Ascending aorta (tissue), 2 donors: ENCODE measurements around the gene GOSR2. TPM values are rescaled to one million over a fixed set of nuclear protein-coding genes. Genes with fewer than 3 reads are reported as not detected.

ENCODE experiments used
- DNase-seq, 2 donors: peaks; one replicate each; pipeline ENCODE4 v3.0.0-alpha.2; 2019; ENCODE audit warnings: low spot score in 2 of 2
- H3K27ac ChIP-seq, 2 donors: fragments of 200-600 bp; sonication (generic); one replicate each; pipeline ENCODE4 v1.5.1; 2016 to 2017; ENCODE audit warnings: mild to moderate bottlenecking in 1 of 2
- H3K27me3 ChIP-seq: fragments of 200-600 bp; sonication (generic); one replicate; pipeline ENCODE4 v1.5.1; 2017
- H3K36me3 ChIP-seq, 2 donors: fragments of 200-600 bp; sonication (generic); one replicate each; pipeline ENCODE4 v1.5.1; 2016
- H3K4me1 ChIP-seq, 2 donors: fragments of 200-600 bp; sonication (generic); one replicate each; pipeline ENCODE4 v1.5.1; 2016 to 2017; ENCODE audit warnings: mild to moderate bottlenecking in 1 of 2
- H3K4me3 ChIP-seq, 2 donors: fragments of 200-600 bp; sonication (generic); one replicate each; pipeline ENCODE4 v1.5.1; 2016 to 2017; ENCODE audit warnings: mild to moderate bottlenecking in 1 of 2
- H3K9me3 ChIP-seq, 2 donors: fragments of 200-600 bp; sonication (generic); one replicate each; pipeline ENCODE4 v1.5.1; 2016
- intact Hi-C: fragments of 100-400 bp; cut with DNase I; formaldehyde crosslinking; loops from one replicate; pipeline ENCODE4 v1.15.1; 2023
- total RNA-seq: library from RNA; depleted of rRNA; stranded (reverse); fragments of >200 nt; gene quantifications from one replicate; pipeline ENCODE4 v1.1.0, GENCODE V29; 2016
- TF ChIP-seq, protein P1 (sequence below), 3 experiments: fragments of 200-600 bp in 2 of 3; fragments of 450-650 bp in 1 of 3; sonication (generic) in 2 of 3; IDR thresholded peaks; one replicate each; pipeline ENCODE4 v1.5.1; 2016 to 2019; ENCODE audit warnings: antibody characterized with exemption in 3 of 3, mild to moderate bottlenecking in 1 of 3, moderate library complexity in 1 of 3

The GOSR2 gene
- total RNA-seq, 1 donor from 2014 or later: 36.4 TPM

DNA sequence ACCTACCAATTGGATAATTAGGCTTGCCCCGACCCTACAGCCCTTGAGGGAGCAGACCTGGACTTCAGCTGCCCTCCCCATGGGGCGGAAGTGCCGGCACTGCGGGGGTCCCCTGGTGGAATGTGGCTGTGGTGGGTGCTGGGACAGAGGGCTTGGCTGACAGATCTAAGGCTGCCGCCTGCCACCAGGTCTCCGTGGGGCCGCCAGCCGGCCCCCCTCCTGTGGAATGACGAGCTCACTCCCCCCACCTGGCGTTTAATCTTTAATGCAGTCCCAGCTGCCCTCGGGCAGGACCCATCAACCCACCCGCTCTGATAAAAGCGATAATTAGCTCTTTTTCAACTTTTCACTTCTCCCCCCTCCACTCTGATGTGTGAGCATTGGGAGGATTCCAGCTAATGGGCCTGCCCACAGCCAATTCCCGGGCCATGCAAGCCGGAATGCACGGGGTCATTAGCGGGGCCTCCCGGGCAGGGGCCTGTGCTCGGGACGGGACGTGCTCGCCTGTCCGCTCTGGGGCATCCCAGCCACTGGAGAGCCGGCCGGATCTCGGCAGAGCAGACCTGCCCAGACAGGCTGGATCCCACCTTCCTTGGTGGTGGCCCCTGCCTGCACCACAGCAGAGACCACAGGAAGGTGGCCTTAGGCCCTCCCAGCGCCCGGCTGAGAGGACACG lies 28.3 kb upstream of the GOSR2 start:
- intact Hi-C loops: no loop called here
- TF ChIP-seq, protein P1, sequence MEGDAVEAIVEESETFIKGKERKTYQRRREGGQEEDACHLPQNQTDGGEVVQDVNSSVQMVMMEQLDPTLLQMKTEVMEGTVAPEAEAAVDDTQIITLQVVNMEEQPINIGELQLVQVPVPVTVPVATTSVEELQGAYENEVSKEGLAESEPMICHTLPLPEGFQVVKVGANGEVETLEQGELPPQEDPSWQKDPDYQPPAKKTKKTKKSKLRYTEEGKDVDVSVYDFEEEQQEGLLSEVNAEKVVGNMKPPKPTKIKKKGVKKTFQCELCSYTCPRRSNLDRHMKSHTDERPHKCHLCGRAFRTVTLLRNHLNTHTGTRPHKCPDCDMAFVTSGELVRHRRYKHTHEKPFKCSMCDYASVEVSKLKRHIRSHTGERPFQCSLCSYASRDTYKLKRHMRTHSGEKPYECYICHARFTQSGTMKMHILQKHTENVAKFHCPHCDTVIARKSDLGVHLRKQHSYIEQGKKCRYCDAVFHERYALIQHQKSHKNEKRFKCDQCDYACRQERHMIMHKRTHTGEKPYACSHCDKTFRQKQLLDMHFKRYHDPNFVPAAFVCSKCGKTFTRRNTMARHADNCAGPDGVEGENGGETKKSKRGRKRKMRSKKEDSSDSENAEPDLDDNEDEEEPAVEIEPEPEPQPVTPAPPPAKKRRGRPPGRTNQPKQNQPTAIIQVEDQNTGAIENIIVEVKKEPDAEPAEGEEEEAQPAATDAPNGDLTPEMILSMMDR (IDR thresholded peaks at IDR 0.05): no peak
- Histone ChIP-seq H3K27ac (no peak overlapping the region), H3K4me3 (no peak overlapping the region), H3K4me1 (no peaks in the 10 kb centered on the region), H3K27me3 (no peaks in the 10 kb centered on the region), H3K36me3 (no peaks in the 10 kb centered on the region), H3K9me3 (peaks cover 0 to 4% of the 10 kb centered on the region in 2 donors)
- no peak for DNase-seq

DNA sequence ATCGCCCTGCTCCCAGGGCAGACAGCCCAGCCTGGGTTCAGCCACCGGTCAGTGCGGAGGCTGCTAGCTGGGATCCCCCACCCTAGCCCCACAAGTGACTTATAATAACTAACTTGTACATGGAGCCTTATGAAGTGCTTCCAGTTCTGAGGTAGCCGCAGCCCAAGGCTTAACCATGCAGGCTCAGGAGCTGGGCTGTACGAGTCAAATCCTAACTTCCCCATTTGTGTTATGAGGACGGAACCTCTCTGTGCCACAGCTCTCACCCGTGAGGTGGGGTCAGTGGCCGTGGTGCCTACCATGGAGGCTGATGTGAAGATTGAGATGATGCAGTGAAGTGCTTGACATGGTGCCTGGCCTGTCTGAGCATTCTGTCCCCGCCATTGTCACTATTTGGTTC lies 27.8 kb upstream of the GOSR2 start:
- H3K4me1 ChIP-seq: no peaks in the 10 kb centered on the region
- DNase-seq: no peak
- TF ChIP-seq, protein P1 (IDR thresholded peaks at IDR 0.05): no peak
- H3K27ac ChIP-seq: no peak overlapping the region
- no peaks in the 10 kb centered on the region for H3K36me3 ChIP-seq
- H3K27me3 ChIP-seq: no peaks in the 10 kb centered on the region
- H3K9me3 ChIP-seq: peaks cover 0 to 4% of the 10 kb centered on the region in 2 donors
- no peak overlapping the region for H3K4me3 ChIP-seq
- intact Hi-C loops: no loop called here

DNA sequence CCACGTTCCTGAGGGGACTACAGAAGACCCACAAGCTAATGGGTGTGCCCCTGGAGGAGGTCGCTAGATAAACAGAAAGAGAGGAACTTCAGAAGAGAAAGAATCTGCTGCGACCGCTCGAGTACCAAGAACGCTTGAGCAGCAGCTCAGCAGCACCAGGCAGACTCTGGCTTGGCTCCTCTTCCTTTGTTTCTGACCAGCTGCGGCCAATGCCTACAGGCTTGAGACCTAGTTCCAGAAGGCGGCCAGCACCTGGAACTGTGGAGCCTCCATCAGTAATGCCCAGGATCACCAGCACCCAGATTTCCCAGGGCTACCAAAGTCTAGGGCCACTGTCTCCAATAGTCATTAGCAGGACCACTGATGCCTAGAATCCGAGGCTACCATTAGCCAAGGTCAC lies 26.0 kb upstream of the GOSR2 start:
- H3K9me3 ChIP-seq: peaks cover 0 to 4% of the 10 kb centered on the region in 2 donors
- intact Hi-C loops: no loop called here
- no peaks in the 10 kb centered on the region for H3K4me1 ChIP-seq
- H3K27ac ChIP-seq: no peak overlapping the region
- TF ChIP-seq, protein P1 (IDR thresholded peaks at IDR 0.05): no peak
- no peaks in the 10 kb centered on the region for H3K36me3 ChIP-seq
- H3K4me3 ChIP-seq: no peak overlapping the region
- DNase-seq: no peak
- H3K27me3 ChIP-seq: no peaks in the 10 kb centered on the region

DNA sequence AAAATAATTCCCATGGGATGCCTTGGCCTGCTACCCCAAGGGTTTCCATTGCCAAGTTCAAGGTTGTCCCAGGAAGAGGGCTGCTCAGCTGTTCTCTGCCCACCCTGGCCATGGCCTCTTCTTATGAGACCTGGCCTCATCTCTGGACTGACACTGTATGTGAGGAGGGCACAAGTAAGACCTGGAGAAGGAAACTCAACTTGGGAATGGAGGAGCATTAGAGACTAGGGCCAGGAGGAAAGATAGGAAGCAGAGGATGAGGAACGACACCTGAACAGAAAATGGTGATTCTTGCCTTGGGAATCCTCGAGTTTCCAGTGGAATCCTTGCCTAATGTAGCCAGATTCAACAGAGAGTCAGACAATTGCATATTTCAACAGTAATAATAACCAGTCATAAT lies 24.6 kb upstream of the GOSR2 start:
- H3K36me3 ChIP-seq: no peaks in the 10 kb centered on the region
- TF ChIP-seq, protein P1 (IDR thresholded peaks at IDR 0.05): no peak

DNA sequence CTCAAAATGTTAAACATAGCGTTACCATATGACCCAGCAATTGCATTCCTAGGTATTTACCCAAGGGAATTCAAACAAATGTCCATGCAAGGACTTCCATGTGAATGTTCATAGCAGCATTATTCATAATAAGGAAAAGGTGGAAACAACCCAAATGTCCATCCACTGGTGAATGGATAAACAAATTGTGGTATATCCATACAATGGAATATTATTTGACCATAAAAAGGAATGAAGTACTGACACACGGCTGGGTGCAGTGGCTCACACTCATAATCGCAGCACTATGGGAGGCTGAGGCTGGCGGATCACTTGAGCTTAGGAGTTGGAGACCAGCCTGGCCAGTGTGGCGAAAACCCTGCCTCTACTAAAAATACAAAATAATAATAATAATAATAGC lies 24.1 kb upstream of the GOSR2 start:
- intact Hi-C loops: no loop called here
- no peak overlapping the region for H3K27ac ChIP-seq
- TF ChIP-seq, protein P1 (IDR thresholded peaks at IDR 0.05): no peak

More for the DNA sequence above, 24.6 kb upstream of the GOSR2 start:
- H3K4me1 ChIP-seq: no peaks in the 10 kb centered on the region
- H3K27ac ChIP-seq: no peak overlapping the region
- DNase-seq: no peak
- H3K27me3 ChIP-seq: no peaks in the 10 kb centered on the region
- intact Hi-C loops: no loop called here
- no peak overlapping the region for H3K4me3 ChIP-seq
- peaks cover 0 to 4% of the 10 kb centered on the region in 2 donors for H3K9me3 ChIP-seq

More for the DNA sequence above, 24.1 kb upstream of the GOSR2 start:
- peaks cover 0 to 4% of the 10 kb centered on the region in 2 donors for H3K9me3 ChIP-seq
- no peaks in the 10 kb centered on the region for H3K4me1 ChIP-seq
- H3K27me3 ChIP-seq: no peaks in the 10 kb centered on the region
- no peak for DNase-seq
- H3K36me3 ChIP-seq: no peaks in the 10 kb centered on the region
- no peak overlapping the region for H3K4me3 ChIP-seq
